IMR-90 (cell line): ENCODE data around the gene ZNF273. TPM values are rescaled to one million over a fixed set of nuclear protein-coding genes. Genes with fewer than 3 reads are reported as not detected.
A peak's percentile ranks its signal among the peaks of the same experiment; 100 is the strongest.
"Not testable (repeated sequence)": the region's sequence is repeated elsewhere in the genome, so short reads cannot be mapped to it uniquely, and the experiment has no call there.

Experiments
- ATAC-seq: fragments of 200-7000 bp; cut with Tn5 transposase; 2 replicates; pipeline ENCODE4 v1.9.1; 2020; ENCODE audit warnings: low read depth, mild to moderate bottlenecking, moderate library complexity
- BruUV-seq: library from RNA; stranded (reverse); fragments of 400-500 nt; replicated peaks from 2 replicates; lab custom pipeline; 2021; lab: Mats Ljungman, UMichigan
- CTCF ChIA-PET: fragments of 300-600 bp; formaldehyde crosslinking; extraction: SDS; loops from one replicate; lab custom pipeline; 2021; ENCODE audit warnings: antibody characterized with exemption; lab: Yijun Ruan, JAX
- POLR2A ChIA-PET: fragments of 300-600 bp; sonication (Branson Sonifier 250); formaldehyde crosslinking; loops from one replicate; lab custom pipeline; 2022; ENCODE audit warnings: antibody characterized with exemption; ENCODE audit not compliant: unreplicated experiment; lab: Charles Lee
- DNase-seq: peaks from one replicate; pipeline ENCODE4 v3.0.0; 2013
- H2AFZ ChIP-seq: replicated peaks from 2 replicates; pipeline ENCODE3; 2013; ENCODE audit warnings: low read length, mild to moderate bottlenecking; ENCODE audit not compliant: poor library complexity
- H2AK5ac ChIP-seq: 2 replicates; pipeline ENCODE4 v1.6.1; 2013; ENCODE audit warnings: low read depth, low read length, inconsistent platforms
- H2AK9ac ChIP-seq: replicated peaks from 2 replicates; pipeline ENCODE3; 2013; ENCODE audit warnings: mild to moderate bottlenecking, low read depth, low read length, moderate library complexity; ENCODE audit not compliant: poor library complexity
- H2BK120ac ChIP-seq: 2 replicates; pipeline ENCODE4 v1.6.1; 2013; ENCODE audit warnings: low read depth, low read length, inconsistent platforms
- H2BK15ac ChIP-seq: 3 replicates; pipeline ENCODE4 v1.6.1; 2013; ENCODE audit warnings: low read depth, low read length, inconsistent platforms
- H2BK20ac ChIP-seq: 2 replicates; pipeline ENCODE4 v1.6.1; 2013; ENCODE audit warnings: low read depth, mild to moderate bottlenecking, inconsistent platforms, low read length, moderate library complexity
- H2BK5ac ChIP-seq: 2 replicates; pipeline ENCODE4 v1.6.1; 2013; ENCODE audit warnings: mild to moderate bottlenecking, low read depth, low read length, inconsistent platforms; ENCODE audit not compliant: poor library complexity, severe bottlenecking
- H3K14ac ChIP-seq: replicated peaks from 2 replicates; pipeline ENCODE4 v1.6.1; 2013; ENCODE audit warnings: low read depth, low read length, inconsistent platforms
- H3K18ac ChIP-seq: 2 replicates; pipeline ENCODE4 v1.6.1; 2013; ENCODE audit warnings: low read depth, low read length, control low read depth
- H3K23ac ChIP-seq: 2 replicates; pipeline ENCODE4 v1.6.1; 2013; ENCODE audit warnings: low read depth, low read length, inconsistent platforms
- H3K27ac ChIP-seq: 2 replicates; pipeline ENCODE4 v1.5.1; 2013; ENCODE audit warnings: mild to moderate bottlenecking, control low read depth, low read length; ENCODE audit not compliant: insufficient read depth
- H3K27me3 ChIP-seq: 2 replicates; pipeline ENCODE4 v1.6.1; 2013; ENCODE audit warnings: low read length; ENCODE audit not compliant: control insufficient read depth, insufficient read depth
- H3K36me3 ChIP-seq: 2 replicates; pipeline ENCODE4 v1.6.1; 2013; ENCODE audit warnings: low read length, mixed read lengths; ENCODE audit not compliant: control insufficient read depth, insufficient read depth
- H3K4ac ChIP-seq: 2 replicates; pipeline ENCODE4 v1.6.1; 2013; ENCODE audit warnings: low read depth, low read length, inconsistent platforms
- H3K4me1 ChIP-seq: 2 replicates; pipeline ENCODE4 v1.6.1; 2013; ENCODE audit warnings: low read length, mixed read lengths; ENCODE audit not compliant: control insufficient read depth, insufficient read depth
- H3K4me2 ChIP-seq: 2 replicates; pipeline ENCODE4 v1.6.1; 2013; ENCODE audit warnings: low read depth, mild to moderate bottlenecking, control low read depth, low read length, moderate library complexity
- H3K4me3 ChIP-seq: 2 replicates; pipeline ENCODE4 v1.5.1; 2013; ENCODE audit warnings: low read depth, mild to moderate bottlenecking, control low read depth, low read length, moderate library complexity; ENCODE audit not compliant: insufficient read depth
- H3K56ac ChIP-seq: 2 replicates; pipeline ENCODE4 v1.6.1; 2013; ENCODE audit warnings: low read length, inconsistent platforms; ENCODE audit not compliant: insufficient read depth; ENCODE audit errors: extremely low read depth
- H3K79me1 ChIP-seq, 2 experiments: 2 replicates each; pipeline ENCODE4 v1.6.1; 2013; ENCODE audit warnings: low read length in 2 of 2, inconsistent platforms in 1 of 2, low read depth in 1 of 2
- H3K9ac ChIP-seq: 2 replicates; pipeline ENCODE4 v1.6.1; 2013; ENCODE audit warnings: low read depth, low read length, control low read depth
- H3K9me1 ChIP-seq: 2 replicates; pipeline ENCODE4 v1.6.1; 2013; ENCODE audit warnings: low read length, inconsistent platforms; ENCODE audit not compliant: insufficient read depth
- H3K9me3 ChIP-seq: 2 replicates; pipeline ENCODE4 v1.6.1; 2013; ENCODE audit warnings: low read length; ENCODE audit not compliant: control insufficient read depth, insufficient read depth
- H4K20me1 ChIP-seq: 2 replicates; pipeline ENCODE4 v1.6.1; 2013; ENCODE audit warnings: low read length, inconsistent platforms; ENCODE audit not compliant: insufficient read depth
- H4K5ac ChIP-seq: 2 replicates; pipeline ENCODE4 v1.6.1; 2013; ENCODE audit warnings: mild to moderate bottlenecking, low read depth, low read length, control low read depth
- H4K8ac ChIP-seq, 2 experiments: 2 replicates each; pipeline ENCODE4 v1.6.1; 2013; ENCODE audit warnings: low read depth in 2 of 2, low read length in 2 of 2, control low read depth in 1 of 2, inconsistent platforms in 1 of 2
- H4K91ac ChIP-seq: 2 replicates; pipeline ENCODE4 v1.6.1; 2013; ENCODE audit warnings: low read depth, low read length, inconsistent platforms; ENCODE audit not compliant: insufficient read depth
- FOS ChIP-seq: fragments of 150-350 bp; IDR thresholded peaks from 2 replicates; pipeline ENCODE4 v1.6.1; 2016; ENCODE audit warnings: low read depth, low read length
- RAD21 ChIP-seq: IDR thresholded peaks from 2 replicates; pipeline ENCODE4 v1.6.1; 2012; ENCODE audit warnings: low read length, improper control_type of control experiment
- WGBS, 2 experiments: methylation state at CpG; one replicate each; pipeline versions ENCODE4 v1.1.5 to v1.1.7; 2013; ENCODE audit warnings: missing lambda C conversion rate in 2 of 2; ENCODE audit not compliant: insufficient read length in 1 of 2; ENCODE audit errors: extremely low coverage in 2 of 2; 5-methylcytosine and 5-hydroxymethylcytosine counted together
- dilution Hi-C: fragments of 300-500 bp; cut with HindIII; formaldehyde crosslinking; loops from one replicate; pipeline ENCODE4 v1.14.3; 2018; ENCODE audit warnings: low sequenced_read_pairs; ENCODE audit not compliant: unreplicated experiment
- in situ Hi-C: fragments of 300-500 bp; cut with MboI; formaldehyde crosslinking; loops from 3 replicates; pipeline ENCODE4 v1.14.3; 2019; ENCODE audit warnings: low sequenced_read_pairs, inconsistent platforms, mixed read lengths
- intact Hi-C: fragments of 100-400 bp; cut with micrococcal nuclease; formaldehyde crosslinking; loops from 2 replicates; pipeline ENCODE4 v1.10.0; 2022
- polyA plus RNA-seq, 3 experiments: library from polyadenylated mRNA; depleted of rRNA; stranded (reverse); fragments of >200 nt; gene quantifications; 2 replicates each; pipeline ENCODE4 v1.2.3, GENCODE V29; 2012; ENCODE audit warnings: low replicate concordance in 1 of 3
- total RNA-seq: library from RNA; depleted of rRNA; stranded (reverse); fragments of >200 nt; gene quantifications from 2 replicates; pipeline ENCODE4 v1.2.3, GENCODE V29; 2012

Gene ZNF273
- total and polyA plus RNA-seq, 2 of the 4 experiments (the other 2 are of a cell fraction) = 1.5 to 2.7 TPM

DNA sequence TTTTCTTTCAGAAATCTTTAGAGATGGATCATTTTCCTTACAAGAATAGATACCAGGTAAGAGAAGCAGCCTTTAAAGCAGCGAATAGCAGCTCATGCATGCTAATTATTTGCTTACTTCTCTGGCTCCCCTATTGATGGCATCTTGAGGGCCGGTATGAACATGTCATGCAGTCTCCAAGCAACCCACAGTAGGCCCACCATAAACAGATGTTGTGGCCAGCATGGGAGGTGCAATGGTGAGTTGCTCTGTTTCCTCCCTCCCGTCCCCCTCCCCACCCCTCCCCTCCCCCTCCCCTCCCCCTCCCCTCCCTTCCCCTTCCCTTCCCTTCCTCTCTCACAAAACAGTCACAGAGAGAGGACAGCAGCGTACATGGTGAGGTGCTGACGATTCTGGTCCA, 9.7 kb upstream of the ZNF273 start:
- no peak for ATAC-seq
- Histone ChIP-seq H4K91ac (no peak overlapping the region), H3K18ac (no peak overlapping the region), H3K9me1 (no peaks in the 10 kb centered on the region), H3K14ac (no peak overlapping the region), H2BK5ac (no peak overlapping the region), H3K9ac (no peak overlapping the region), H3K4me2 (no peak overlapping the region), H2AFZ (no peak overlapping the region), H3K9me3 (no peaks in the 10 kb centered on the region; the same call in 1 of the 2 replicates), H3K4me1 (no peaks in the 10 kb centered on the region; the same call in 1 of the 2 replicates), H3K79me1 (no peaks in the 10 kb centered on the region), H3K56ac (no peak overlapping the region), H3K36me3 (no peaks in the 10 kb centered on the region), H3K27me3 (peaks cover 32% of the 10 kb centered on the region), H3K4me3 (no peak overlapping the region), H2AK9ac (no peak overlapping the region), H4K5ac (no peak overlapping the region), H3K23ac (no peak overlapping the region), H4K8ac (no peak overlapping the region), H4K20me1 (no peaks in the 10 kb centered on the region), H2BK20ac (no peak overlapping the region), H3K27ac (no peak overlapping the region), H3K4ac (no peak overlapping the region), H2AK5ac (no peak overlapping the region), H2BK120ac (no peak overlapping the region), H2BK15ac (no peak overlapping the region)
- DNase-seq = no peak
- WGBS, 2 experiments = no CpG with 5 or more reads among the region's 5 CpGs
- no peak for TF ChIP-seq RAD21
- TF ChIP-seq FOS = no peak
- POLR2A ChIA-PET = interaction anchor here (0.6 kb wide), 1 partner anchor 362 kb away, joined by 3 read pairs; no protein-coding TSS in a partner anchor
- intact Hi-C loops (no loop called here), dilution Hi-C loops (no loop called here), in situ Hi-C loops (no loop called here)
- CTCF ChIA-PET = no interaction called here
- no TSS peak for BruUV-seq

DNA sequence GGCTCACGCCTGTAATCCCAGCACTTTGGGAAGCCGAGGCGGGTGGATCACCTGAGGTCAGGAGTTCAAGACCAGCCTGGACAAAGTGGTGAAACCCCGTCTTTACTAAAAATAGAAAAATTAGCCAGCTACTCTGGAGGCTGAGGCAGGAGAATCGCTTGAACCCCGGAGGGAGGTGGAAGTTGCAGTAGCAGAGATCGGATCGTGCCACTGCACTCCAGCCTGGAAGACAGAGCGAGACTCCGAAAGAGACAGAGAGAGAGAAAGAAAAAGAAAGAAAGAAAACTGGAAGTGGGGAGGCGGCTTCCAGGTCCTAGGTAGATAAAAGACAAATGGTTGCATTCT, 640 bp upstream of the ZNF273 start:
- H2BK120ac ChIP-seq, CTCF ChIA-PET, H3K56ac ChIP-seq, H3K36me3 ChIP-seq, H2BK5ac ChIP-seq, H3K14ac ChIP-seq, H4K20me1 ChIP-seq, dilution Hi-C loops, H4K91ac ChIP-seq, DNase-seq, H2AK5ac ChIP-seq, H2BK20ac ChIP-seq, H3K9me3 ChIP-seq, H3K4me1 ChIP-seq, H2BK15ac ChIP-seq, H3K27me3 ChIP-seq, H3K4ac ChIP-seq, H3K18ac ChIP-seq, H3K4me3 ChIP-seq, BruUV-seq, H3K27ac ChIP-seq, H3K9ac ChIP-seq, H2AK9ac ChIP-seq, in situ Hi-C loops, H3K23ac ChIP-seq, ATAC-seq, H3K9me1 ChIP-seq, POLR2A ChIA-PET: not testable (repeated sequence)
- peak overlapping the region; percentile 69 for H3K4me2 ChIP-seq
- WGBS, 2 experiments = 73% methylated on average over 3 of the region's 11 CpGs; no CpG with 5 or more reads in 1 of the 2 experiments
- peak overlapping the region; percentile 50; the same call in 1 of the 2 replicates for H4K5ac ChIP-seq
- peaks cover 14% of the 10 kb centered on the region in 2 experiments for H3K79me1 ChIP-seq
- peak overlapping the region; percentile 97 for H2AFZ ChIP-seq
- intact Hi-C loops = loop anchor here (5.0 kb wide), 1 partner anchor 105 kb away; no protein-coding TSS in a partner anchor
- peak overlapping the region; percentile 35 to 61; a peak in 3 of 4 replicates for H4K8ac ChIP-seq
